ENCODE measurements around the gene SMIM20.

DNA sequence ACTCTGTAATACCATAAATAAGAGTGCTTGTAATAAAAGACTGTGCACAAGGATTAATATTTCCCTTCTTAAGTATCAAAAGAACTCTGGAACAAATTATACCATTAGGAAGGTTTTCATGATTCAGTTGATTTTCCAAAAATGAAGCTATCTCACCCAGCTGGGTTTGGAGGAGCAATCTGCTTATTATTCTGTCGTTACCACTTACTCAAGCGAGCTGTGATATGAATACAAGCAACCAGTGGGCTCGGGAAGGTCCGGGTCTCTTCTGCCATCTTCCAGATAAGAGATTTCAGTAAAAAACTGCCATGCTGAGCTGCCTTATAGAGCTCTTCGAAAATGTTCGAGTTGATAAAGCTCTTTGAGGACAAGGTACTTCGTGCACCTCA is 15.3 kb downstream of the SMIM20 start:
- no peak for TF ChIP-seq POLR2A (IDR thresholded peaks at IDR 0.05)
- TF ChIP-seq, protein P1, sequence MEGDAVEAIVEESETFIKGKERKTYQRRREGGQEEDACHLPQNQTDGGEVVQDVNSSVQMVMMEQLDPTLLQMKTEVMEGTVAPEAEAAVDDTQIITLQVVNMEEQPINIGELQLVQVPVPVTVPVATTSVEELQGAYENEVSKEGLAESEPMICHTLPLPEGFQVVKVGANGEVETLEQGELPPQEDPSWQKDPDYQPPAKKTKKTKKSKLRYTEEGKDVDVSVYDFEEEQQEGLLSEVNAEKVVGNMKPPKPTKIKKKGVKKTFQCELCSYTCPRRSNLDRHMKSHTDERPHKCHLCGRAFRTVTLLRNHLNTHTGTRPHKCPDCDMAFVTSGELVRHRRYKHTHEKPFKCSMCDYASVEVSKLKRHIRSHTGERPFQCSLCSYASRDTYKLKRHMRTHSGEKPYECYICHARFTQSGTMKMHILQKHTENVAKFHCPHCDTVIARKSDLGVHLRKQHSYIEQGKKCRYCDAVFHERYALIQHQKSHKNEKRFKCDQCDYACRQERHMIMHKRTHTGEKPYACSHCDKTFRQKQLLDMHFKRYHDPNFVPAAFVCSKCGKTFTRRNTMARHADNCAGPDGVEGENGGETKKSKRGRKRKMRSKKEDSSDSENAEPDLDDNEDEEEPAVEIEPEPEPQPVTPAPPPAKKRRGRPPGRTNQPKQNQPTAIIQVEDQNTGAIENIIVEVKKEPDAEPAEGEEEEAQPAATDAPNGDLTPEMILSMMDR (IDR thresholded peaks at IDR 0.05) = no peak
